ENCODE data around the gene ADAMTSL3.

Gene ADAMTSL3

GRCh38 chr15:83767741-83768140, 113.8 kb downstream of the ADAMTSL3 start:
- TF ChIP-seq, protein P1, sequence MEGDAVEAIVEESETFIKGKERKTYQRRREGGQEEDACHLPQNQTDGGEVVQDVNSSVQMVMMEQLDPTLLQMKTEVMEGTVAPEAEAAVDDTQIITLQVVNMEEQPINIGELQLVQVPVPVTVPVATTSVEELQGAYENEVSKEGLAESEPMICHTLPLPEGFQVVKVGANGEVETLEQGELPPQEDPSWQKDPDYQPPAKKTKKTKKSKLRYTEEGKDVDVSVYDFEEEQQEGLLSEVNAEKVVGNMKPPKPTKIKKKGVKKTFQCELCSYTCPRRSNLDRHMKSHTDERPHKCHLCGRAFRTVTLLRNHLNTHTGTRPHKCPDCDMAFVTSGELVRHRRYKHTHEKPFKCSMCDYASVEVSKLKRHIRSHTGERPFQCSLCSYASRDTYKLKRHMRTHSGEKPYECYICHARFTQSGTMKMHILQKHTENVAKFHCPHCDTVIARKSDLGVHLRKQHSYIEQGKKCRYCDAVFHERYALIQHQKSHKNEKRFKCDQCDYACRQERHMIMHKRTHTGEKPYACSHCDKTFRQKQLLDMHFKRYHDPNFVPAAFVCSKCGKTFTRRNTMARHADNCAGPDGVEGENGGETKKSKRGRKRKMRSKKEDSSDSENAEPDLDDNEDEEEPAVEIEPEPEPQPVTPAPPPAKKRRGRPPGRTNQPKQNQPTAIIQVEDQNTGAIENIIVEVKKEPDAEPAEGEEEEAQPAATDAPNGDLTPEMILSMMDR (conservative IDR thresholded peaks at IDR 0.05): no peak
- TF ChIP-seq ZFX (IDR thresholded peaks at IDR 0.05): no peak
- no peak overlapping the region for H3K27ac ChIP-seq

DNA sequence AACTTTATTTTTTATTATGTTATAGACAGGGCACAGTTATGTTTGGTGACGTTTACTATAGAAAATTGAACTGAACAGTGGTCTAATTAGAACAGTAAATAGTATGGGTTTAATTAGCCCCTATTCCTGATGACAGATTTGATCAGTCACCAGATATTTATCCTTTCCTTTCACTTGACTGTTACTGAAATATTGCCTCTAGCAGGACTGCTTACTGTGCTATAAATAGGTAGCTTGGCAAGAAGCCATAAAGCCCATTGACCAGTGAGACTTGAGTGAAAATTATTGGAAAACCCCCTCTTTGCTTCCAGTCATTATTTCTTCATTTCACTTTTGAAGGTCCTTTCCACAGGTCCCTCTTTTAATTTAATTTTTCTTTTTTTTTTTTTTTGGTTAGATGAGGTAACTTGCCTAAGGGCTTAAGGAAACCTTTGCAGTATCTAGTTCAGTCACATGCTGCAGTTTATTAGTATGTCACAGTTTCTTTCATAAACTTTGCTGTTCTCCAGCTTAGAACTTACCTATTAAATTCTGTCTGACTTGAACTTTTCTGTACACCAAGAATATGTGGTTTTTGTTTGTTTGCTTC, 115.6 kb downstream of the ADAMTSL3 start:
- no peak overlapping the region for H3K27ac ChIP-seq
- TF ChIP-seq ZFX (IDR thresholded peaks at IDR 0.05): no peak
- TF ChIP-seq, protein P1 (conservative IDR thresholded peaks at IDR 0.05): no peak

DNA sequence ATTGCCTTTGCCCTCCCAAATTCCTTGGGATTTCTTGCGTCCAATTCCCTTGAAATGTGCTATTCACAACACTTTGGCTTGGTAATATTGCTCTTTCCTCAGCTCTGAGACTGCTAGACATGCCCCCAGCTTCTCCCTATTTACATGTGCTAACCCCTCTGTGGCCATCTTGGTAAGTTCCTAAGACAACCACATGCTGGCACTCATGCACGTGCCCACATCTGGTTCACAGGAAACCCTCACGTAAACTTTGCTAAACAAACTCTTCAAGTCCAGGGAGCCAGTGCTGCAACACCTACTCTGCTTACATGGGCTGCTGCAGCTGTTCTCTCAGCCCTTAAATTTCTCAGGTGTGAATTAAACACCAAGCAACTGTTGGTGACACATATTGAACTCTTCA, 121.8 kb downstream of the ADAMTSL3 start:
- TF ChIP-seq, protein P1 (conservative IDR thresholded peaks at IDR 0.05): no peak
- TF ChIP-seq ZFX (IDR thresholded peaks at IDR 0.05): no peak
- H3K27ac ChIP-seq: no peak overlapping the region

DNA sequence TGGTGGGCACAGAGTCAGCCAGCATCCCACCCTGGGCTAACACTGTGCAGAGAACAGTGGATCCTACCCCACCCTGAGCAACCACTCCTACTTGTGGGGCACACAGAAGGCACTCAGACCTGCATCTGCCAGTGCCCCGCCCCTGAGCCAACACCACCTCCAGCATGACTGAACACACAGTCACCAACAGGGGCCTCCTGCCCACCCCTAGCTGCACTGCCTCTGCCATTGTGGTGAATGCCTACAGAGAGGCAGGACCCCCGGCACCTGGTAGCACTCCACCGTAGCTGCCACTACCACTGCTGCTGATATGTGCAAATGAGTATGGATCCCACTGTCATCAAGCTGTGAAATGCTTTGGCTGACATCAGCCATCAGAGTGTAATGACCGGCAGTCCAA, 123.1 kb downstream of the ADAMTSL3 start:
- H3K27ac ChIP-seq: no peak overlapping the region
- TF ChIP-seq, protein P1 (conservative IDR thresholded peaks at IDR 0.05): no peak
- TF ChIP-seq ZFX (IDR thresholded peaks at IDR 0.05): no peak

- no peak overlapping the region for H3K27ac ChIP-seq
- TF ChIP-seq, protein P1 (conservative IDR thresholded peaks at IDR 0.05): no peak
- TF ChIP-seq ZFX (IDR thresholded peaks at IDR 0.05): no peak
Measured at GRCh38 chr15:83783227-83783626, 129.3 kb downstream of the ADAMTSL3 start.

GRCh38 chr15:83784975-83785374, 131.1 kb downstream of the ADAMTSL3 start:
- no peak for TF ChIP-seq ZFX (IDR thresholded peaks at IDR 0.05)
- TF ChIP-seq, protein P1 (conservative IDR thresholded peaks at IDR 0.05): no peak
- no peak overlapping the region for H3K27ac ChIP-seq

DNA sequence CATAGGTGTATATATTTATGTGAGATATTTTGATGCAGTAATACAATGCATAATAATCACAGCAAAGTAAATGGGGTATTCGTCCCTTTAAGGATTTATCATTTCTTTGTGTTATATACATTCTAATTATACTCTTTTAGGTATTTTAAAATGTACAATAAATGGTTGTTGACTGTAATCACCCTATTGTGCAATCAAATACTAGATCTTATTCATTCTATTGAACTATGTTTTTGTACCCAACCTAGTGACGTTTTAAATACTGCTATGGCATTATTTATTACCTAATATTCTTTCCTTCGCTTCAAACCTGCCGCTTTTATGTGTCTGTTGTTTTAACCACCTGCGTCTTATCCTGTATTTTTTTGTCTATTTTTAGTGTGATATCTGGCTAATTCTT, 132.4 kb downstream of the ADAMTSL3 start:
- TF ChIP-seq, protein P1 (conservative IDR thresholded peaks at IDR 0.05): no peak
- no peak for TF ChIP-seq ZFX (IDR thresholded peaks at IDR 0.05)
- H3K27ac ChIP-seq: no peak overlapping the region

All from C4-2B (cell line).